ENCODE data around the gene CYP4V2. TPM values are rescaled to one million over a fixed set of nuclear protein-coding genes. Genes with fewer than 3 reads are reported as not detected.

CYP4V2 gene
- total RNA-seq, 1 experiment from 2014 or later: 2.0 TPM

DNA sequence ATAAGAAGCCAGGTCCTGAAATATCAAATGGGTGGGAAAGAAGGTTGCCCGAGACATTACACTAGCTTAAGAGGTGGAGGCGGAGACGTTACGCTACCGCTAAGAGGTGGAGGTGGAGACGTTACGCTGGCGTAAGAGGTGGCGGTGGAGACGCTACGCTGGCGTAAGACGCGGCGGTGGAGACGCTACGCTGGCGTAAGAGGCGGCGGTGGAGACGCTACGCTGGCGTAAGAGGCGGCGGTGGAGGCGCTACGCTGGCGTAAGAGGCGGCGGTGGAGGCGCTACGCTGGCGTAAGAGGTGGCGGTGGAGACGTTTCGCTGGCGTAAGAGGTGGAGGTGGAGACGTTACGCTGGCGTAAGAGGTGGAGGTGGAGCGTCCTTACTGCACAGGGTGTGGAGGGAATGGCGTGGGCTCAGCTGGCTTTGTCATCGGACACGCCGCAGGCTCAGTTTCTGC, 12.8 kb downstream of the CYP4V2 start:
- Mint-ChIP-seq H3K27ac (no peak overlapping the region; the same call in 1 of the 2 replicates), H3K4me1 (peaks cover 28% of the 10 kb centered on the region), H3K9me3 (peaks cover 23% of the 10 kb centered on the region), H3K27me3 (ENCODE audit: low read depth) (no peaks in the 10 kb centered on the region), H3K36me3 (peaks cover 10% of the 10 kb centered on the region), H3K4me3 (no peak overlapping the region)
- CTCF ChIA-PET: interaction anchor here (0.6 kb wide), 1 partner anchor 37 kb away, joined by 3 read pairs; no protein-coding TSS in a partner anchor
- no peak for ATAC-seq
- POLR2A ChIA-PET: no interaction called here
- DNase-seq (ENCODE audit: low spot score): no peak
- TF ChIP-seq CBFB (CRISPR knock-in tag; IDR thresholded peaks at IDR 0.05; ENCODE audit: low read depth) (no peak), GABPB1 (CRISPR knock-in tag; IDR thresholded peaks at IDR 0.05) (no peak), KAT7 (CRISPR knock-in tag; IDR thresholded peaks at IDR 0.05; ENCODE audit: borderline replicate concordance) (no peak), ZNF263 (CRISPR knock-in tag; IDR thresholded peaks at IDR 0.05; ENCODE audit: low read depth) (no peak), NFE2L1 (CRISPR knock-in tag; IDR thresholded peaks at IDR 0.05) (no peak), ZNF396 (CRISPR knock-in tag; IDR thresholded peaks at IDR 0.05; ENCODE audit: borderline replicate concordance) (no peak), CREM (CRISPR knock-in tag; IDR thresholded peaks at IDR 0.05) (no peak), ZNF416 (CRISPR knock-in tag; IDR thresholded peaks at IDR 0.05) (no peak), ZNF317 (CRISPR knock-in tag; IDR thresholded peaks at IDR 0.05; ENCODE audit: borderline replicate concordance, low read depth) (no peak), ZNF423 (CRISPR knock-in tag; IDR thresholded peaks at IDR 0.05) (no peak), NFATC4 (CRISPR knock-in tag; IDR thresholded peaks at IDR 0.05) (no peak), FOXK1 (CRISPR knock-in tag; IDR thresholded peaks at IDR 0.05) (no peak), IRF2 (CRISPR knock-in tag; IDR thresholded peaks at IDR 0.05; ENCODE audit: borderline replicate concordance, low read depth) (no peak), ZNF232 (CRISPR knock-in tag; IDR thresholded peaks at IDR 0.05) (no peak), SOX15 (CRISPR knock-in tag; IDR thresholded peaks at IDR 0.05) (no peak), RORB (CRISPR knock-in tag; IDR thresholded peaks at IDR 0.05) (no peak)
- TF ChIP-seq, protein P1, sequence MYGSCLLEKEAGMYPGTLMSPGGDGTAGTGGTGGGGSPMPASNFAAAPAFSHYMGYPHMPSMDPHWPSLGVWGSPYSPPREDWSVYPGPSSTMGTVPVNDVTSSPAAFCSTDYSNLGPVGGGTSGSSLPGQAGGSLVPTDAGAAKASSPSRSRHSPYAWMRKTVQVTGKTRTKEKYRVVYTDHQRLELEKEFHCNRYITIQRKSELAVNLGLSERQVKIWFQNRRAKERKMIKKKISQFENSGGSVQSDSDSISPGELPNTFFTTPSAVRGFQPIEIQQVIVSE (CRISPR knock-in tag; IDR thresholded peaks at IDR 0.05; ENCODE audit: borderline replicate concordance): no peak
- TF ChIP-seq, protein P2, sequence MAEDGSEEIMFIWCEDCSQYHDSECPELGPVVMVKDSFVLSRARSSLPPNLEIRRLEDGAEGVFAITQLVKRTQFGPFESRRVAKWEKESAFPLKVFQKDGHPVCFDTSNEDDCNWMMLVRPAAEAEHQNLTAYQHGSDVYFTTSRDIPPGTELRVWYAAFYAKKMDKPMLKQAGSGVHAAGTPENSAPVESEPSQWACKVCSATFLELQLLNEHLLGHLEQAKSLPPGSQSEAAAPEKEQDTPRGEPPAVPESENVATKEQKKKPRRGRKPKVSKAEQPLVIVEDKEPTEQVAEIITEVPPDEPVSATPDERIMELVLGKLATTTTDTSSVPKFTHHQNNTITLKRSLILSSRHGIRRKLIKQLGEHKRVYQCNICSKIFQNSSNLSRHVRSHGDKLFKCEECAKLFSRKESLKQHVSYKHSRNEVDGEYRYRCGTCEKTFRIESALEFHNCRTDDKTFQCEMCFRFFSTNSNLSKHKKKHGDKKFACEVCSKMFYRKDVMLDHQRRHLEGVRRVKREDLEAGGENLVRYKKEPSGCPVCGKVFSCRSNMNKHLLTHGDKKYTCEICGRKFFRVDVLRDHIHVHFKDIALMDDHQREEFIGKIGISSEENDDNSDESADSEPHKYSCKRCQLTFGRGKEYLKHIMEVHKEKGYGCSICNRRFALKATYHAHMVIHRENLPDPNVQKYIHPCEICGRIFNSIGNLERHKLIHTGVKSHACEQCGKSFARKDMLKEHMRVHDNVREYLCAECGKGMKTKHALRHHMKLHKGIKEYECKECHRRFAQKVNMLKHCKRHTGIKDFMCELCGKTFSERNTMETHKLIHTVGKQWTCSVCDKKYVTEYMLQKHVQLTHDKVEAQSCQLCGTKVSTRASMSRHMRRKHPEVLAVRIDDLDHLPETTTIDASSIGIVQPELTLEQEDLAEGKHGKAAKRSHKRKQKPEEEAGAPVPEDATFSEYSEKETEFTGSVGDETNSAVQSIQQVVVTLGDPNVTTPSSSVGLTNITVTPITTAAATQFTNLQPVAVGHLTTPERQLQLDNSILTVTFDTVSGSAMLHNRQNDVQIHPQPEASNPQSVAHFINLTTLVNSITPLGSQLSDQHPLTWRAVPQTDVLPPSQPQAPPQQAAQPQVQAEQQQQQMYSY (CRISPR knock-in tag; IDR thresholded peaks at IDR 0.05): no peak
- TF ChIP-seq, protein P3, sequence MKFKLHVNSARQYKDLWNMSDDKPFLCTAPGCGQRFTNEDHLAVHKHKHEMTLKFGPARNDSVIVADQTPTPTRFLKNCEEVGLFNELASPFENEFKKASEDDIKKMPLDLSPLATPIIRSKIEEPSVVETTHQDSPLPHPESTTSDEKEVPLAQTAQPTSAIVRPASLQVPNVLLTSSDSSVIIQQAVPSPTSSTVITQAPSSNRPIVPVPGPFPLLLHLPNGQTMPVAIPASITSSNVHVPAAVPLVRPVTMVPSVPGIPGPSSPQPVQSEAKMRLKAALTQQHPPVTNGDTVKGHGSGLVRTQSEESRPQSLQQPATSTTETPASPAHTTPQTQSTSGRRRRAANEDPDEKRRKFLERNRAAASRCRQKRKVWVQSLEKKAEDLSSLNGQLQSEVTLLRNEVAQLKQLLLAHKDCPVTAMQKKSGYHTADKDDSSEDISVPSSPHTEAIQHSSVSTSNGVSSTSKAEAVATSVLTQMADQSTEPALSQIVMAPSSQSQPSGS (CRISPR knock-in tag; IDR thresholded peaks at IDR 0.05; ENCODE audit: borderline replicate concordance, low read depth): no peak
- TF ChIP-seq, protein P4, sequence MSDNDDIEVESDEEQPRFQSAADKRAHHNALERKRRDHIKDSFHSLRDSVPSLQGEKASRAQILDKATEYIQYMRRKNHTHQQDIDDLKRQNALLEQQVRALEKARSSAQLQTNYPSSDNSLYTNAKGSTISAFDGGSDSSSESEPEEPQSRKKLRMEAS (CRISPR knock-in tag; IDR thresholded peaks at IDR 0.05): no peak

DNA sequence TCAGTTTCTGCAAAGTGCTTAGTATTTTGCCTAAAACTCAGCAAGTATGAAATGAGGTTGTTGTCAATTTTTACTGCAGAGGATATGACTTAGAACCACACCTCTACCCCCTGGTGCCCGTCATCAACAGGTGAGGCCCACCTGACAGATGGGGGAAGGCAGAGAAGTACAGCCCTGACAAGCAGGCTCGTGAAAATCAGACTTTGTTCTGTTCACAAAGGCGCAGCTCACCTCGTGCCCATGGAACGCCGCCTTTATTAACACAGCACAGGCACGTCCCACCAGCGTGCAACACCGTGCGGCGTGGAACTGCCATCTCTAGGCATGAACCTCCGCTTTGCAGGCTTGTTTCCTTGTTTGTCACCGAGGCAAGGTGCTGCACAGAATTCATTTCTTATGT, 13.3 kb downstream of the CYP4V2 start:
- Mint-ChIP-seq H3K27ac (no peak overlapping the region), H3K36me3 (peaks cover 15% of the 10 kb centered on the region), H3K9me3 (peaks cover 28% of the 10 kb centered on the region), H3K27me3 (ENCODE audit: low read depth) (no peaks in the 10 kb centered on the region), H3K4me1 (peaks cover 28% of the 10 kb centered on the region), H3K4me3 (no peak overlapping the region)
- ATAC-seq (no peak), DNase-seq (ENCODE audit: low spot score) (no peak)
- POLR2A ChIA-PET: no interaction called here
- CTCF ChIA-PET: no interaction called here
- TF ChIP-seq GRHL2 (CRISPR knock-in tag; IDR thresholded peaks at IDR 0.05; ENCODE audit: insufficient replicate concordance, severe bottlenecking) (no peak), ZNF232 (CRISPR knock-in tag; IDR thresholded peaks at IDR 0.05) (no peak), RELA (CRISPR knock-in tag; IDR thresholded peaks at IDR 0.05; ENCODE audit: borderline replicate concordance) (no peak), TEAD1 (CRISPR knock-in tag; IDR thresholded peaks at IDR 0.05) (no peak), JAZF1 (CRISPR knock-in tag; IDR thresholded peaks at IDR 0.05) (no peak), NFE2L1 (CRISPR knock-in tag; IDR thresholded peaks at IDR 0.05) (no peak)
- TF ChIP-seq, protein P5, sequence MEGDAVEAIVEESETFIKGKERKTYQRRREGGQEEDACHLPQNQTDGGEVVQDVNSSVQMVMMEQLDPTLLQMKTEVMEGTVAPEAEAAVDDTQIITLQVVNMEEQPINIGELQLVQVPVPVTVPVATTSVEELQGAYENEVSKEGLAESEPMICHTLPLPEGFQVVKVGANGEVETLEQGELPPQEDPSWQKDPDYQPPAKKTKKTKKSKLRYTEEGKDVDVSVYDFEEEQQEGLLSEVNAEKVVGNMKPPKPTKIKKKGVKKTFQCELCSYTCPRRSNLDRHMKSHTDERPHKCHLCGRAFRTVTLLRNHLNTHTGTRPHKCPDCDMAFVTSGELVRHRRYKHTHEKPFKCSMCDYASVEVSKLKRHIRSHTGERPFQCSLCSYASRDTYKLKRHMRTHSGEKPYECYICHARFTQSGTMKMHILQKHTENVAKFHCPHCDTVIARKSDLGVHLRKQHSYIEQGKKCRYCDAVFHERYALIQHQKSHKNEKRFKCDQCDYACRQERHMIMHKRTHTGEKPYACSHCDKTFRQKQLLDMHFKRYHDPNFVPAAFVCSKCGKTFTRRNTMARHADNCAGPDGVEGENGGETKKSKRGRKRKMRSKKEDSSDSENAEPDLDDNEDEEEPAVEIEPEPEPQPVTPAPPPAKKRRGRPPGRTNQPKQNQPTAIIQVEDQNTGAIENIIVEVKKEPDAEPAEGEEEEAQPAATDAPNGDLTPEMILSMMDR (IDR thresholded peaks at IDR 0.05): no peak
- TF ChIP-seq, protein P6, sequence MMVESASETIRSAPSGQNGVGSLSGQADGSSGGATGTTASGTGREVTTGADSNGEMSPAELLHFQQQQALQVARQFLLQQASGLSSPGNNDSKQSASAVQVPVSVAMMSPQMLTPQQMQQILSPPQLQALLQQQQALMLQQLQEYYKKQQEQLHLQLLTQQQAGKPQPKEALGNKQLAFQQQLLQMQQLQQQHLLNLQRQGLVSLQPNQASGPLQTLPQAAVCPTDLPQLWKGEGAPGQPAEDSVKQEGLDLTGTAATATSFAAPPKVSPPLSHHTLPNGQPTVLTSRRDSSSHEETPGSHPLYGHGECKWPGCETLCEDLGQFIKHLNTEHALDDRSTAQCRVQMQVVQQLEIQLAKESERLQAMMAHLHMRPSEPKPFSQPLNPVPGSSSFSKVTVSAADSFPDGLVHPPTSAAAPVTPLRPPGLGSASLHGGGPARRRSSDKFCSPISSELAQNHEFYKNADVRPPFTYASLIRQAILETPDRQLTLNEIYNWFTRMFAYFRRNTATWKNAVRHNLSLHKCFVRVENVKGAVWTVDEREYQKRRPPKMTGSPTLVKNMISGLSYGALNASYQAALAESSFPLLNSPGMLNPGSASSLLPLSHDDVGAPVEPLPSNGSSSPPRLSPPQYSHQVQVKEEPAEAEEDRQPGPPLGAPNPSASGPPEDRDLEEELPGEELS (CRISPR knock-in tag; IDR thresholded peaks at IDR 0.05): no peak
